Mesendoderm (in vitro differentiated cells): ENCODE results near the gene CARD9. TPM values are rescaled to one million over a fixed set of nuclear protein-coding genes. Genes with fewer than 3 reads are reported as not detected.

Experiments used
- DNase-seq: peaks from one replicate; pipeline ENCODE4 v3.0.0; 2013
- H2AK5ac ChIP-seq: 2 replicates; pipeline ENCODE4 v1.6.1; 2013; ENCODE audit warnings: low read length, inconsistent platforms
- H2BK120ac ChIP-seq: 2 replicates; pipeline ENCODE4 v1.6.1; 2013; ENCODE audit warnings: low read depth, mild to moderate bottlenecking, low read length, moderate library complexity, mixed read lengths
- H2BK15ac ChIP-seq: replicated peaks from 2 replicates; pipeline ENCODE4 v1.6.1; 2013; ENCODE audit warnings: low read depth, mild to moderate bottlenecking, moderate library complexity
- H2BK5ac ChIP-seq: 2 replicates; pipeline ENCODE4 v1.6.1; 2013; ENCODE audit warnings: low read length, inconsistent platforms
- H3K18ac ChIP-seq: 2 replicates; pipeline ENCODE4 v1.6.1; 2013; ENCODE audit warnings: mild to moderate bottlenecking, low read length, mixed read lengths
- H3K23ac ChIP-seq: one replicate; pipeline ENCODE4 v1.6.1; 2013; ENCODE audit warnings: low read length
- H3K27ac ChIP-seq: 2 replicates; pipeline ENCODE4 v1.5.1; 2013; ENCODE audit warnings: low read depth, mild to moderate bottlenecking, inconsistent platforms, low read length, moderate library complexity
- H3K27me3 ChIP-seq: 2 replicates; pipeline ENCODE4 v1.6.1; 2013; ENCODE audit warnings: low read length, control low read depth, mild to moderate bottlenecking, inconsistent platforms; ENCODE audit not compliant: insufficient read depth, poor library complexity
- H3K36me3 ChIP-seq: 2 replicates; pipeline ENCODE4 v1.6.1; 2013; ENCODE audit warnings: low read length, inconsistent platforms; ENCODE audit not compliant: control insufficient read depth, insufficient read depth
- H3K4ac ChIP-seq: one replicate; pipeline ENCODE4 v1.6.1; 2013; ENCODE audit warnings: low read depth, mild to moderate bottlenecking, low read length, moderate library complexity
- H3K4me1 ChIP-seq: 2 replicates; pipeline ENCODE4 v1.6.1; 2013; ENCODE audit warnings: low read depth, low read length, inconsistent platforms; ENCODE audit not compliant: control insufficient read depth
- H3K4me2 ChIP-seq: 2 replicates; pipeline ENCODE4 v1.6.1; 2013; ENCODE audit warnings: low read length
- H3K4me3 ChIP-seq: 2 replicates; pipeline ENCODE4 v1.5.1; 2013; ENCODE audit warnings: mild to moderate bottlenecking, low read length
- H3K56ac ChIP-seq: one replicate; pipeline ENCODE4 v1.6.1; 2013; ENCODE audit warnings: low read length
- H3K79me1 ChIP-seq: 2 replicates; pipeline ENCODE4 v1.6.1; 2013; ENCODE audit warnings: low read length, inconsistent platforms
- H3K79me2 ChIP-seq: 2 replicates; pipeline ENCODE4 v1.6.1; 2013; ENCODE audit warnings: mild to moderate bottlenecking, low read length; ENCODE audit not compliant: control insufficient read depth, insufficient read depth
- H3K9ac ChIP-seq: 2 replicates; pipeline ENCODE4 v1.6.1; 2013; ENCODE audit warnings: low read length, inconsistent platforms
- H4K5ac ChIP-seq: one replicate; pipeline ENCODE4 v1.6.1; 2013; ENCODE audit warnings: low read length
- H4K8ac ChIP-seq: one replicate; pipeline ENCODE4 v1.6.1; 2013; ENCODE audit warnings: low read depth, mild to moderate bottlenecking, control low read depth, low read length, moderate library complexity
- WGBS: extraction: QIAGEN DNeasy Blood & Tissue Kit; methylation state at CpG from one replicate; pipeline ENCODE4 v1.1.7; 2013; ENCODE audit warnings: low lambda C conversion rate, missing lambda C conversion rate; ENCODE audit not compliant: insufficient coverage; ENCODE audit errors: extremely low coverage; 5-methylcytosine and 5-hydroxymethylcytosine counted together
- polyA plus RNA-seq, 2 experiments: library from polyadenylated mRNA; stranded (reverse); fragments of 200-250 nt; gene quantifications; one replicate each; pipeline ENCODE4 v1.2.3, GENCODE V29; 2013

Gene CARD9, protein sequence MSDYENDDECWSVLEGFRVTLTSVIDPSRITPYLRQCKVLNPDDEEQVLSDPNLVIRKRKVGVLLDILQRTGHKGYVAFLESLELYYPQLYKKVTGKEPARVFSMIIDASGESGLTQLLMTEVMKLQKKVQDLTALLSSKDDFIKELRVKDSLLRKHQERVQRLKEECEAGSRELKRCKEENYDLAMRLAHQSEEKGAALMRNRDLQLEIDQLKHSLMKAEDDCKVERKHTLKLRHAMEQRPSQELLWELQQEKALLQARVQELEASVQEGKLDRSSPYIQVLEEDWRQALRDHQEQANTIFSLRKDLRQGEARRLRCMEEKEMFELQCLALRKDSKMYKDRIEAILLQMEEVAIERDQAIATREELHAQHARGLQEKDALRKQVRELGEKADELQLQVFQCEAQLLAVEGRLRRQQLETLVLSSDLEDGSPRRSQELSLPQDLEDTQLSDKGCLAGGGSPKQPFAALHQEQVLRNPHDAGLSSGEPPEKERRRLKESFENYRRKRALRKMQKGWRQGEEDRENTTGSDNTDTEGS
- polyA plus RNA-seq (2013, experiment 1 of 2): 0.29 TPM
- polyA plus RNA-seq (2013, experiment 2 of 2): 0.20 TPM

DNA sequence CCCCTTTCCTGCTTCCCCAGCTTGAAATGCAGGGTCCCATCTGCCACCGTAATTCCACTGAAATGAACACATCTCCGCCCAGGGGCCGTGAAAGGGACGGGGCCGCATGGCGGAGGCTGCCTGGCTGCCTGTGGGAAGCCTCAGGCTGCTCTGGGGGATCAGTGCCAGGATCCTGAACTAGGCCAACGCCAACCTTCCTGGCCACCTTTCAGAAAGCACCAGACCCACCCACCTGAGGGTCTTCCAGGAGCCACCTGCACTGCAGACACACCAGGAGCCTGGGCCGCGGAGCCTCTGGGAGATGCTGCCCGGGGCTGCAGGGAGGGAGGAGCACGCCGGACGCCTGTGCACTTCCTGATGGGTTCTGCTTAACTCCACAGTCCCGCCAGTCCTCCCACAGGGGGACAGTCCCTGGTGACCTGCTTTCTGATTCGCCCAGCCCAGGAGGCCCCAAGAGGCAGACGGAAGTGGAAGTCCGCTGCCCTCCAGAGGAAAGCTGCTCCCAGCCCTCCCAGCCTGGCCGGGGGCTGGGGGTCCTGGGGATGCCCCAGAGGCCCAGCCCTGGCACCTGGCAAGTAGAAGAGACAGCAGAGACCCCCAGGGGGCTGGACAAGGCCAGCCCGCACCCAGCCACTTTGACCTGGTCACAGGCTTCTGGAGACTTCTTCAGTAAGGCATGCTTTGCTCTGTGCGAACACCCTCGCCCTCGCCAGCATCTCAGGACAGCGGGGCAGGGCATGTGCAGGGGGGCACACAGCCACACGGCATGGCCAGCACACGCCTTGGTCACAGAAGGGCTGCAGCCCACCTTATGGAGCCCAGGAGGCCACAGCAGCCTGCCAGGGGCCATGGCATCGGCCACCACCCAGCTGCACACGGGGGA, at the start of gene CARD9:
Gene CARD9 (minus strand): TSS at position 370 of the 883 bp plus-strand sequence. CDS start 1,591 bp downstream, outside the sequence.
- Histone ChIP-seq H4K8ac (no peak within 1 kb of the TSS), H2BK15ac (no peak within 1 kb of the TSS), H3K4me2 (no peak within 1 kb of the TSS), H3K27me3 (no peaks in the 10 kb centered on the region), H3K36me3 (peaks cover 1% of the 10 kb centered on the region), H3K23ac (no peak within 1 kb of the TSS), H3K4me1 (no peaks in the 10 kb centered on the region), H3K4me3 (no peak within 1 kb of the TSS), H4K5ac (no peak within 1 kb of the TSS), H3K27ac (no peak within 1 kb of the TSS), H2AK5ac (no peak within 1 kb of the TSS), H3K79me1 (no peaks in the 10 kb centered on the region), H3K18ac (no peak within 1 kb of the TSS), H3K9ac (no peak within 1 kb of the TSS), H3K79me2 (no peaks in the 10 kb centered on the region), H2BK120ac (no peak within 1 kb of the TSS), H3K56ac (no peak within 1 kb of the TSS), H2BK5ac (no peak within 1 kb of the TSS), H3K4ac (no peak within 1 kb of the TSS)
- WGBS: no CpG with 5 or more reads among the region's 27 CpGs
- no peak for DNase-seq

DNA sequence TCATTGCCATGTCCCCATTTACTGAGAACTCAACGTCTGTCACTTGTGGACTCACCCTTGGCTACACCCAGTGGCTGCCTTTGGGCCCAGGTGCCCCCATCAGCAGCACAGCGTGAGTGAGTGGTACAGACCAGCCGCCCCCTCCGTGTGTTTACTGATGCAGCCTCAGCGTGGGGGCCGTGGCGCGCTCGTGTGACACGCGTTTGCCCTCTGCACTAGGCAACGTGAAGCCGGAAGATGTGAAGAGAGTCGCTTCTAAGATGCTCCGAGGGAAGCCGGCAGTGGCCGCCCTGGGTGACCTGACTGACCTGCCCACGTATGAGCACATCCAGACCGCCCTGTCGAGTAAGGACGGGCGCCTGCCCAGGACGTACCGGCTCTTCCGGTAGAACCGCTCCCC, 49.4 kb upstream of the CARD9 start:
- Histone ChIP-seq H3K4ac (no peak overlapping the region), H3K56ac (no peak overlapping the region), H3K27ac (no peak overlapping the region), H3K9ac (no peak overlapping the region), H4K5ac (no peak overlapping the region), H2AK5ac (no peak overlapping the region), H3K4me3 (no peak overlapping the region), H4K8ac (no peak overlapping the region), H2BK5ac (no peak overlapping the region), H3K27me3 (no peaks in the 10 kb centered on the region), H3K36me3 (peaks cover 14% of the 10 kb centered on the region), H3K79me1 (no peaks in the 10 kb centered on the region), H3K4me2 (no peak overlapping the region), H3K18ac (no peak overlapping the region), H2BK15ac (no peak overlapping the region), H2BK120ac (no peak overlapping the region), H3K23ac (no peak overlapping the region), H3K79me2 (no peaks in the 10 kb centered on the region), H3K4me1 (no peaks in the 10 kb centered on the region)
- DNase-seq: no peak
- WGBS: no CpG with 5 or more reads among the region's 26 CpGs

DNA sequence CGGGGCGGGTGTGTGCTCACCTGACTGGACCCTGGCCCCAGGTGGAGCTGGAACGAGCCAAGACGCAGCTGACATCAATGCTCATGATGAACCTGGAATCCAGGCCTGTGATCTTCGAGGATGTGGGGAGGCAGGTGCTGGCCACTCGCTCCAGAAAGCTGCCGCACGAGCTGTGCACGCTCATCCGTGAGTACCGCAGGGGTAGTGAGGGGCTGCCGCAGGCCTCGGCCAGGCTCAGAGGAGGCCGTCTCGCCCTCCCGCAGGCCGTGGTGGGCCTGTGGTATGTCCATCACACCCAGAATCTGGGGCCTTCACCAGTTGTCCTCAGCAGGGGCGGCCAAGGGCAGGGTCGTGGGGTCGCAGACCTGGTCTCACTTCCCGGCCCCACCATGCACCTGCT, 48.3 kb upstream of the CARD9 start:
- no peak overlapping the region for H3K9ac ChIP-seq
- no peak for DNase-seq
- H3K4me1 ChIP-seq: no peaks in the 10 kb centered on the region
- no peak overlapping the region for H2BK5ac ChIP-seq
- no CpG with 5 or more reads among the region's 21 CpGs for WGBS
- no peak overlapping the region for H2BK120ac ChIP-seq
- no peak overlapping the region for H3K4me2 ChIP-seq
- H4K5ac ChIP-seq: no peak overlapping the region
- no peak overlapping the region for H2BK15ac ChIP-seq
- H3K79me1 ChIP-seq: no peaks in the 10 kb centered on the region
- no peak overlapping the region for H2AK5ac ChIP-seq
- no peaks in the 10 kb centered on the region for H3K27me3 ChIP-seq
- no peak overlapping the region for H3K23ac ChIP-seq
- no peak overlapping the region for H3K27ac ChIP-seq
- H3K4me3 ChIP-seq: no peak overlapping the region
- no peak overlapping the region for H3K4ac ChIP-seq
- no peak overlapping the region for H3K18ac ChIP-seq
- H4K8ac ChIP-seq: no peak overlapping the region
- no peak overlapping the region for H3K56ac ChIP-seq
- H3K79me2 ChIP-seq: no peaks in the 10 kb centered on the region
- H3K36me3 ChIP-seq: peaks cover 19% of the 10 kb centered on the region

DNA sequence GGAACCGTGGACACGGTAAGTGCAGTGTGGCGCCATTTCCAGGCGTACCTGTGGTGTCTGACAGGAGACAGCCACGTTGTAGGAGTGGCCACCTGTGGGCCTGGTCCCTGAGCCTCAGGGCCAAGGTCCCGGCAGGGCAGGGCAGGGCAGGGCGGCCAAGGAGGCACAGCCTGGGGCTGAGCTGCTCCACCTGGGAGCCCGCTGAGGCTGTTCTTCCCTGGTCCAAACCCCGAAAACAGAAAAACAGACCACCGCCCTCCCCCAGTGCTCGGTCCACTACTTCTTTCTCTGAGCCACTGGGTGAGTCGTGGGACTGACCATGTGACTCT, 45.6 kb upstream of the CARD9 start:
- Histone ChIP-seq H2AK5ac (no peak overlapping the region), H3K4ac (no peak overlapping the region), H3K36me3 (peaks cover 29% of the 10 kb centered on the region), H3K4me3 (no peak overlapping the region), H3K79me2 (no peaks in the 10 kb centered on the region), H4K5ac (no peak overlapping the region), H3K18ac (no peak overlapping the region), H2BK15ac (no peak overlapping the region), H3K56ac (no peak overlapping the region), H2BK5ac (no peak overlapping the region), H3K27me3 (no peaks in the 10 kb centered on the region), H3K79me1 (peaks cover 4% of the 10 kb centered on the region), H3K4me2 (no peak overlapping the region), H2BK120ac (no peak overlapping the region), H4K8ac (no peak overlapping the region), H3K27ac (no peak overlapping the region), H3K23ac (no peak overlapping the region), H3K4me1 (no peaks in the 10 kb centered on the region), H3K9ac (no peak overlapping the region)
- WGBS: no CpG with 5 or more reads among the region's 12 CpGs
- DNase-seq: no peak

- Histone ChIP-seq H3K56ac (no peak overlapping the region), H4K8ac (no peak overlapping the region), H3K4me1 (no peaks in the 10 kb centered on the region), H2AK5ac (no peak overlapping the region), H3K18ac (no peak overlapping the region), H3K23ac (no peak overlapping the region), H4K5ac (no peak overlapping the region), H3K9ac (no peak overlapping the region), H3K4ac (no peak overlapping the region), H2BK15ac (no peak overlapping the region), H3K36me3 (peaks cover 34% of the 10 kb centered on the region), H3K79me2 (peaks cover 4% of the 10 kb centered on the region), H3K27me3 (no peaks in the 10 kb centered on the region), H2BK120ac (no peak overlapping the region), H3K27ac (no peak overlapping the region), H3K4me3 (no peak overlapping the region), H3K79me1 (peaks cover 9% of the 10 kb centered on the region), H2BK5ac (no peak overlapping the region), H3K4me2 (no peak overlapping the region)
- no CpG with 5 or more reads among the region's 48 CpGs for WGBS
- DNase-seq: no peak
These were observed 45.0 kb upstream of the CARD9 start for GRCh38 chr9:136418182-136419091.
